ENCODE results near the gene UBL7.

GRCh38 chr15:74399100-74399499 lies 61.9 kb downstream of the UBL7 start:
- TF ChIP-seq CTCF (IDR thresholded peaks at IDR 0.05), result no peak
- no peak for TF ChIP-seq POLR2A (IDR thresholded peaks at IDR 0.05)
